GM12891 (cell line): Measurements from ENCODE around the gene CHD3. TPM values are rescaled to one million over a fixed set of nuclear protein-coding genes. Genes with fewer than 3 reads are reported as not detected.
A peak's percentile ranks its signal among the peaks of the same experiment; 100 is the strongest.

Source experiments
- DNase-seq: peaks from one replicate; pipeline ENCODE4 v3.0.0; 2011; ENCODE audit warnings: low spot score; ENCODE audit not compliant: insufficient read length
- FAIRE-seq: peaks from 2 replicates; lab custom pipeline; 2011; peaks lifted over from hg19 to GRCh38; lab: Jason Lieb, UNC
- PAX5 ChIP-seq: IDR thresholded peaks from 2 replicates; pipeline ENCODE4 v1.6.1; 2011; ENCODE audit warnings: low read length, moderate library complexity, mild to moderate bottlenecking; ENCODE audit not compliant: insufficient read depth, severe bottlenecking
- POLR2A ChIP-seq: IDR thresholded peaks from 2 replicates; pipeline ENCODE4 v1.6.1; 2011; ENCODE audit warnings: low read depth, low read length, control low read depth
- POLR2AphosphoS5 ChIP-seq: IDR thresholded peaks from 2 replicates; pipeline ENCODE4 v1.6.1; 2011; ENCODE audit warnings: low read depth, low read length, control low read depth
- POU2F2 ChIP-seq: IDR thresholded peaks from 2 replicates; pipeline ENCODE4 v1.6.1; 2011; ENCODE audit warnings: low read depth, mild to moderate bottlenecking, control low read depth, low read length, moderate library complexity
- SPI1 ChIP-seq: IDR thresholded peaks from 2 replicates; pipeline ENCODE4 v1.6.1; 2011; ENCODE audit warnings: low read depth, low read length, control low read depth
- TAF1 ChIP-seq: IDR thresholded peaks from 2 replicates; pipeline ENCODE4 v1.6.1; 2011; ENCODE audit warnings: low read depth, low read length, control low read depth
- polyA plus RNA-seq: library from polyadenylated mRNA; unstranded; fragments of >200 nt; gene quantifications from one replicate; pipeline ENCODE4 v1.2.1, GENCODE V29; 2012; ENCODE audit warnings: low read depth, missing spikeins, inconsistent platforms; ENCODE audit not compliant: missing spikeins

Gene CHD3
- 76.4 TPM for polyA plus RNA-seq

- TF ChIP-seq SPI1 (no peak), POU2F2 (no peak), POLR2A (no peak), POLR2AphosphoS5 (no peak), PAX5 (no peak), TAF1 (no peak)
- DNase-seq (no peak), FAIRE-seq (no peak)
Observed at GRCh38 chr17:7888184-7888920, at the start of gene CHD3. CHD3 (plus strand) TSS chr17:7888789; CDS start chr17:7889001, 212 bp downstream.

- DNase-seq (no peak), FAIRE-seq (no peak)
- TF ChIP-seq POLR2AphosphoS5 (no peak), POLR2A (no peak), POU2F2 (no peak), SPI1 (no peak), TAF1 (no peak), PAX5 (no peak)
Observed at GRCh38 chr17:7839190-7839875, 49.3 kb upstream of the CHD3 start.

- FAIRE-seq = no peak
- DNase-seq = no peak
- TF ChIP-seq TAF1 = no peak
- TF ChIP-seq POLR2A = no peak
- no peak for TF ChIP-seq POLR2AphosphoS5
- TF ChIP-seq POU2F2 = no peak
- no peak for TF ChIP-seq PAX5
- no peak for TF ChIP-seq SPI1
Observed at GRCh38 chr17:7839876-7840261, 48.7 kb upstream of the CHD3 start.

- FAIRE-seq (no peak), DNase-seq (no peak)
- no peak for TF ChIP-seq TAF1
- no peak for TF ChIP-seq SPI1
- TF ChIP-seq POLR2A = no peak
- no peak for TF ChIP-seq POLR2AphosphoS5
- TF ChIP-seq POU2F2 = no peak
- no peak for TF ChIP-seq PAX5
Observed at GRCh38 chr17:7840441-7840840, 48.1 kb upstream of the CHD3 start.

- FAIRE-seq = no peak
- DNase-seq = no peak
- TF ChIP-seq PAX5 (no peak), SPI1 (no peak), TAF1 (no peak), POU2F2 (no peak), POLR2AphosphoS5 (no peak), POLR2A (no peak)
Observed at GRCh38 chr17:7840875-7841274, 47.7 kb upstream of the CHD3 start.

- TF ChIP-seq SPI1 (no peak), POLR2AphosphoS5 (0 out of 2 replicates have a peak, but pooled peaks have one; percentile 55)
- DNase-seq (no peak), FAIRE-seq (no peak)
Observed at GRCh38 chr17:7841396-7841914, 47.1 kb upstream of the CHD3 start.

GRCh38 chr17:7841915-7842379 is 46.6 kb upstream of the CHD3 start:
- FAIRE-seq = no peak
- DNase-seq = peak; percentile 64
- TF ChIP-seq SPI1 = no peak
- TF ChIP-seq PAX5 = no peak
- peak; percentile 19; the same call in 1 of the 2 replicates for TF ChIP-seq POLR2AphosphoS5

- FAIRE-seq = peak; percentile 96
- peak; percentile 58 for DNase-seq
- no peak for TF ChIP-seq PAX5
- TF ChIP-seq POLR2A = peak; percentile 78
- peak; percentile 18; the same call in 1 of the 2 replicates for TF ChIP-seq POU2F2
- TF ChIP-seq TAF1 = peak; percentile 88
- TF ChIP-seq SPI1 = peak; percentile 93
- TF ChIP-seq POLR2AphosphoS5 = peak; percentile 51
Observed at GRCh38 chr17:7842380-7843256, 46.0 kb upstream of the CHD3 start.

- FAIRE-seq = no peak
- TF ChIP-seq TAF1 (no peak), POLR2A (peak; percentile 69)
- DNase-seq = no peak
Observed at GRCh38 chr17:7843257-7843535, 45.4 kb upstream of the CHD3 start.

- TF ChIP-seq POLR2AphosphoS5 (peak; percentile 76), SPI1 (peak; percentile 96), POLR2A (no peak), TAF1 (0 out of 2 replicates have a peak, but pooled peaks have one; percentile 46)
- FAIRE-seq = no peak
- DNase-seq = peak; percentile 82
Observed at GRCh38 chr17:7843536-7844291, 44.9 kb upstream of the CHD3 start.
